ENCODE results near the gene ZNF350. TPM values are rescaled to one million over a fixed set of nuclear protein-coding genes. Genes with fewer than 3 reads are reported as not detected.

ZNF350 gene
- total RNA-seq, 4 donors from 2014 or later, result 9.1 to 13.9 (median 12.0) TPM

- TF ChIP-seq, protein P1, sequence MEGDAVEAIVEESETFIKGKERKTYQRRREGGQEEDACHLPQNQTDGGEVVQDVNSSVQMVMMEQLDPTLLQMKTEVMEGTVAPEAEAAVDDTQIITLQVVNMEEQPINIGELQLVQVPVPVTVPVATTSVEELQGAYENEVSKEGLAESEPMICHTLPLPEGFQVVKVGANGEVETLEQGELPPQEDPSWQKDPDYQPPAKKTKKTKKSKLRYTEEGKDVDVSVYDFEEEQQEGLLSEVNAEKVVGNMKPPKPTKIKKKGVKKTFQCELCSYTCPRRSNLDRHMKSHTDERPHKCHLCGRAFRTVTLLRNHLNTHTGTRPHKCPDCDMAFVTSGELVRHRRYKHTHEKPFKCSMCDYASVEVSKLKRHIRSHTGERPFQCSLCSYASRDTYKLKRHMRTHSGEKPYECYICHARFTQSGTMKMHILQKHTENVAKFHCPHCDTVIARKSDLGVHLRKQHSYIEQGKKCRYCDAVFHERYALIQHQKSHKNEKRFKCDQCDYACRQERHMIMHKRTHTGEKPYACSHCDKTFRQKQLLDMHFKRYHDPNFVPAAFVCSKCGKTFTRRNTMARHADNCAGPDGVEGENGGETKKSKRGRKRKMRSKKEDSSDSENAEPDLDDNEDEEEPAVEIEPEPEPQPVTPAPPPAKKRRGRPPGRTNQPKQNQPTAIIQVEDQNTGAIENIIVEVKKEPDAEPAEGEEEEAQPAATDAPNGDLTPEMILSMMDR (IDR thresholded peaks at IDR 0.05; ENCODE audit: low read depth), result no peak
These were observed 60.2 kb downstream of the ZNF350 start for GRCh38 chr19:51926426-51926783.

DNA sequence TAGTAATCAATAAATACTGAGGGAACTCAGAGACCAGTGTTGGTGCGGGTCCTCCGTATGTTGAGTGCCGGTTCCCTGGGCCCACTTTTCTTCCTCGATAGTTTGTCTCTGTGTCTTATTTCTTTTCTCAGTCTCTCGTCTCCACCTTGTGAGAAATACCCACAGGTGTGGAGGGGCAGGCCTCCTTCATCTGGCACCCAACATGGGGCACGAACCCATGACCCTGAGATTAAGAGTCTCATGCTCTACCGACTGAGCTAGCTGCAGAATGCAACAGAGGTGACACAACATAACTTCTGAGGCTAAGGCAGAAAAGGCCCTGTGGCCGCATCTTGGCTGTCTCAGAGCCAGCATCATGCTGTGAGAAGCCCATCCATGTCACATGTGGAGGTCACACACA lies 64.7 kb downstream of the ZNF350 start:
- TF ChIP-seq, protein P1 (IDR thresholded peaks at IDR 0.05; ENCODE audit: low read depth), result no peak

- TF ChIP-seq, protein P1 (IDR thresholded peaks at IDR 0.05; ENCODE audit: low read depth), result no peak
These were observed 67.0 kb downstream of the ZNF350 start for GRCh38 chr19:51919606-51920005.

DNA sequence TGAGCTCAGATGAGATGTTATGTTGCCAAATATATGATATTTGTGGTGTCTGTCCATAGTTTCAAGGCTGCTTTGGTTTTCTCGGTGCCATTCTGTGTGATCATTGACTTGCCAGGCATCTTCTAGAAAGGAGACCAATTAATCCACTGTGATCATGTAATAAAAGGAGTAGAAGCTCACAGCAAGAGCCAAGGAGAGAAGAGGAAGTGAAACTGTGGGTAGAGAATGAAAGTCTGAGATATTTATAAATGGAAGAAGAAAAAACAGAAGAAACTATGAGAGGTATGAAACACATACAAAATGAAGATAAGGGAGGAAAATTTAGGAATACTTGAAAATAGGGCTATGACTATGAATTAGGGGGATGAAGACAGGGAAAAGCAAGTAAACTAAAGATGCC lies 70.5 kb downstream of the ZNF350 start:
- TF ChIP-seq, protein P1 (IDR thresholded peaks at IDR 0.05; ENCODE audit: low read depth), result no peak

DNA sequence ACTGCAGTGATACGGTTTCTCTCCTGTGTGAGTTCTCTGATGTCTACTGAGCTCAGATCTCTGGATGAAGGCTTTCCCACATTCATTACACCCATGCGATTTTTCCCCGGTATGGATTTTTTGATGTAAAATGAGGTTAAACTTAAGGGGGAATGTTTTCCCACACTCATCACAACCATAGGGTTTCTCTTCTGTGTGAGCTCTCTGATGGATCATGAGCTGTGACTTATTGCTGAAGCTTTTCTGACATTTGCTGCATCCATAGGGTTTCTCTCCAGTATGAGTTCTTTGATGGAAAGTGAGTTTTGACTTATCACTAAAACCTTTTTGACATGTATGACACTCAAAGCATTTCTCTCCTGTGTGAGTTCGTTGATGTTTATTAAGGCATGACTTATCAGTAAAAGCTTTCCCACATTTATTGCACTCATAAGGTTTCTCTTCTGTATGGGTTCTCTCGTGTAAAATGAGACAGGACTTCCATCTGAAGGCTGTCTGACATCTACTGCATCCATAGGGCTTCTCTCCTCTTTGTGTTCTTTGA lies 71.2 kb downstream of the ZNF350 start:
- TF ChIP-seq, protein P1 (IDR thresholded peaks at IDR 0.05; ENCODE audit: low read depth), result no peak

Other genes starting within 250 kb of the ZNF350 start
- 10 to 100 TPM in 3 of 4 donors, 1 to 10 TPM in 1; 5.1 to 35.7 (median 22.0) TPM for gene FPR1, start 235.0 kb downstream of the ZNF350 start, total RNA-seq
- 1 to 10 TPM in 3 of 4 donors, under 1 TPM in 1; 0.82 to 3.9 (median 1.3) TPM for gene FPR2, start 225.7 kb downstream of the ZNF350 start, total RNA-seq
- gene FPR3, start 191.7 kb downstream of the ZNF350 start, total RNA-seq, result 100 to 1,000 TPM in 1 of 4 donors, 10 to 100 TPM in 2, 1 to 10 TPM in 1; 3.2 to 112 (median 27.3) TPM
- 10 to 100 TPM; 13.5 to 30.4 (median 20.0) TPM for gene ZNF577, start 98.9 kb downstream of the ZNF350 start, total RNA-seq
- gene ZNF649, start 81.8 kb downstream of the ZNF350 start, total RNA-seq, result 1 to 10 TPM; 6.8 to 8.8 (median 7.6) TPM
- gene ZNF613, start 59.4 kb downstream of the ZNF350 start, total RNA-seq, result 1 to 10 TPM; 6.4 to 7.2 (median 6.6) TPM
- 10 to 100 TPM; 12.2 to 17.9 (median 14.9) TPM for gene ZNF615, start 21.4 kb upstream of the ZNF350 start, total RNA-seq
- 1 to 10 TPM; 4.0 to 8.6 (median 6.0) TPM for gene ZNF614, start 41.5 kb upstream of the ZNF350 start, total RNA-seq
- 10 to 100 TPM in 3 of 4 donors, 1 to 10 TPM in 1; 9.5 to 15.6 (median 13.1) TPM for gene ZNF432, start 62.0 kb upstream of the ZNF350 start, total RNA-seq
- gene ZNF841, start 108.9 kb upstream of the ZNF350 start, total RNA-seq, result 10 to 100 TPM; 18.7 to 26.8 (median 20.4) TPM
- gene ZNF616, start 153.1 kb upstream of the ZNF350 start, total RNA-seq, result 10 to 100 TPM in 1 of 4 donors, 1 to 10 TPM in 3; 7.3 to 15.4 (median 8.6) TPM
- gene ZNF836, start 184.8 kb upstream of the ZNF350 start, total RNA-seq, result 10 to 100 TPM; 10.2 to 18.9 (median 17.4) TPM
- 100 to 1,000 TPM; 113 to 186 (median 127) TPM for gene PPP2R1A, start 203.2 kb upstream of the ZNF350 start, total RNA-seq

All from subcutaneous adipose tissue (tissue), 4 donors.